Common myeloid progenitor, CD34-positive (primary cell): ENCODE results near the gene TUBGCP2.

Experiments used
- CTCF ChIA-PET: fragments of 350-600 bp; sonication (Branson Sonifier 250); formaldehyde crosslinking; loops from one replicate; lab custom pipeline; 2021; ENCODE audit warnings: antibody characterized with exemption; lab: Charles Lee
- POLR2A ChIA-PET: fragments of 350-600 bp; sonication (Branson Sonifier 250); formaldehyde crosslinking; loops from one replicate; lab custom pipeline; 2021; ENCODE audit warnings: antibody characterized with exemption; lab: Charles Lee
- DNase-seq, 3 donors: peaks; one replicate each; pipeline versions ENCODE4 v3.0.0 to v3.0.0-alpha.2; 2013
- H3K27ac ChIP-seq, 2 experiments: 1 replicate in 1 of 2; 2 replicates in 1 of 2; pipeline ENCODE4 v1.7.0; 2013; ENCODE audit warnings: inconsistent platforms in 2 of 2, low read length in 2 of 2, mild to moderate bottlenecking in 2 of 2, low read depth in 1 of 2, moderate library complexity in 1 of 2; ENCODE audit not compliant: severe bottlenecking in 2 of 2, insufficient read depth in 1 of 2, poor library complexity in 1 of 2
- H3K27me3 ChIP-seq, 5 experiments: replicated peaks in 2 of 5; 1 replicate in 3 of 5; 2 replicates in 2 of 5; pipeline versions ENCODE4 v1.6.1 to v1.7.0; 2013; ENCODE audit warnings: low read length in 4 of 5, mild to moderate bottlenecking in 2 of 5, moderate library complexity in 2 of 5, inconsistent platforms in 1 of 5; ENCODE audit not compliant: insufficient read depth in 5 of 5, control insufficient read depth in 4 of 5
- H3K36me3 ChIP-seq, 4 experiments: 1 replicate in 2 of 4; 2 replicates in 2 of 4; pipeline versions ENCODE4 v1.6.1 to v1.7.0; 2013; ENCODE audit warnings: low read length in 3 of 4, control low read depth in 1 of 4, mild to moderate bottlenecking in 1 of 4; ENCODE audit not compliant: control insufficient read depth in 4 of 4, insufficient read depth in 4 of 4
- H3K4me1 ChIP-seq, 4 experiments: 1 replicate in 3 of 4; 2 replicates in 1 of 4; pipeline versions ENCODE4 v1.6.1 to v1.7.1; 2013; ENCODE audit warnings: low read length in 3 of 4, mild to moderate bottlenecking in 3 of 4, control low read depth in 1 of 4, inconsistent platforms in 1 of 4, moderate library complexity in 1 of 4; ENCODE audit not compliant: control insufficient read depth in 4 of 4, insufficient read depth in 4 of 4; ENCODE audit errors: control extremely low read depth in 1 of 4
- H3K4me3 ChIP-seq, 7 experiments: 1 replicate in 4 of 7; 2 replicates in 3 of 7; pipeline versions ENCODE4 v1.5.1 to v1.7.0; 2013; ENCODE audit warnings: mild to moderate bottlenecking in 7 of 7, low read length in 6 of 7, moderate library complexity in 6 of 7, inconsistent platforms in 2 of 7, low read depth in 2 of 7, control low read depth in 1 of 7; ENCODE audit not compliant: insufficient read depth in 4 of 7, control insufficient read depth in 1 of 7; ENCODE audit errors: extremely low read depth in 1 of 7
- H3K9me3 ChIP-seq, 5 experiments: 1 replicate in 4 of 5; 2 replicates in 1 of 5; pipeline versions ENCODE4 v1.6.1 to v1.7.1; 2013; ENCODE audit warnings: low read length in 4 of 5, mild to moderate bottlenecking in 2 of 5, inconsistent platforms in 1 of 5, low read depth in 1 of 5, moderate library complexity in 1 of 5; ENCODE audit not compliant: control insufficient read depth in 4 of 5, insufficient read depth in 2 of 5; ENCODE audit errors: control extremely low read depth in 1 of 5
- WGBS: methylation state at CpG from one replicate; pipeline ENCODE4 v1.1.5; 2013; ENCODE audit not compliant: insufficient coverage; 5-methylcytosine and 5-hydroxymethylcytosine counted together

Gene TUBGCP2

GRCh38 chr10:133273534-133274143 lies 35.0 kb downstream of the TUBGCP2 start:
- WGBS: 96% methylated on average over 25 of the region's 28 CpGs
- CTCF ChIA-PET: no interaction called here
- Histone ChIP-seq H3K4me1 (peaks cover 6 to 49% (median 45%) of the 10 kb centered on the region in 4 experiments), H3K27me3 (no peaks in the 10 kb centered on the region), H3K27ac (no peak overlapping the region), H3K36me3 (peaks cover 0 to 52% (median 26%) of the 10 kb centered on the region in 4 experiments), H3K9me3 (no peaks in the 10 kb centered on the region), H3K4me3 (no peak overlapping the region)
- POLR2A ChIA-PET: interaction anchor here (5.8 kb wide), 1 partner anchor 10 kb away, joined by 63 read pairs; no protein-coding TSS in a partner anchor
- DNase-seq: no peak

GRCh38 chr10:133272964-133273420 lies 35.7 kb downstream of the TUBGCP2 start:
- Histone ChIP-seq H3K27me3 (no peaks in the 10 kb centered on the region), H3K36me3 (peaks cover 0 to 59% (median 28%) of the 10 kb centered on the region in 4 experiments), H3K9me3 (no peaks in the 10 kb centered on the region), H3K4me3 (no peak overlapping the region), H3K4me1 (peaks cover 3 to 42% (median 39%) of the 10 kb centered on the region in 4 experiments), H3K27ac (no peak overlapping the region)
- WGBS: 98% methylated on average over 13 of the region's 25 CpGs
- no peak for DNase-seq
- POLR2A ChIA-PET: interaction anchor here (5.8 kb wide), 1 partner anchor 9 kb away, joined by 63 read pairs; no protein-coding TSS in a partner anchor
- CTCF ChIA-PET: no interaction called here

- peaks cover 0 to 63% (median 30%) of the 10 kb centered on the region in 4 experiments for H3K36me3 ChIP-seq
These were observed 36.2 kb downstream of the TUBGCP2 start for GRCh38 chr10:133272301-133272963.

GRCh38 chr10:133271521-133272300 lies 37.0 kb downstream of the TUBGCP2 start:
- H3K4me3 ChIP-seq: no peak overlapping the region
- H3K27me3 ChIP-seq: no peaks in the 10 kb centered on the region
- WGBS: 90% methylated on average over 32 of the region's 35 CpGs
- H3K4me1 ChIP-seq: peaks cover 0 to 30% (median 26%) of the 10 kb centered on the region in 4 experiments
- H3K27ac ChIP-seq: no peak overlapping the region
- ChIA-PET POLR2A (interaction anchor here (5.8 kb wide), 1 partner anchor 8 kb away, joined by 63 read pairs; no protein-coding TSS in a partner anchor), CTCF (no interaction called here)
- H3K9me3 ChIP-seq: no peaks in the 10 kb centered on the region
- H3K36me3 ChIP-seq: peaks cover 0 to 69% (median 33%) of the 10 kb centered on the region in 4 experiments
- DNase-seq: no peak

More at GRCh38 chr10:133272301-133272963, 36.2 kb downstream of the TUBGCP2 start:
- Histone ChIP-seq H3K27me3 (no peaks in the 10 kb centered on the region), H3K4me3 (no peak overlapping the region), H3K27ac (no peak overlapping the region), H3K4me1 (peaks cover 0 to 37% (median 33%) of the 10 kb centered on the region in 4 experiments), H3K9me3 (no peaks in the 10 kb centered on the region)
- ChIA-PET CTCF (no interaction called here), POLR2A (interaction anchor here (5.8 kb wide), 1 partner anchor 9 kb away, joined by 63 read pairs; no protein-coding TSS in a partner anchor)
- no peak for DNase-seq
- 94% methylated on average over 20 of the region's 29 CpGs for WGBS

- POLR2A ChIA-PET: no interaction called here
- peaks cover 0 to 22% (median 17%) of the 10 kb centered on the region in 4 experiments for H3K4me1 ChIP-seq
- CTCF ChIA-PET: interaction anchor here (1.0 to 1.3 kb wide), 2 partner anchors 9 kb away, joined by 4 read pairs; no protein-coding TSS in a partner anchor
- no peak for DNase-seq
- H3K9me3 ChIP-seq: no peaks in the 10 kb centered on the region
- H3K27me3 ChIP-seq: no peaks in the 10 kb centered on the region
- peaks cover 0 to 78% (median 35%) of the 10 kb centered on the region in 4 experiments for H3K36me3 ChIP-seq
- H3K27ac ChIP-seq: no peak overlapping the region
- 97% methylated on average over 19 of the region's 19 CpGs for WGBS
- H3K4me3 ChIP-seq: no peak overlapping the region
These were observed 37.8 kb downstream of the TUBGCP2 start for GRCh38 chr10:133270773-133271297.

- CTCF ChIA-PET: interaction anchor here (1.0 to 1.3 kb wide), 2 partner anchors 8 to 9 kb away, joined by 4 read pairs; no protein-coding TSS in a partner anchor
- 93% methylated on average over 19 of the region's 20 CpGs for WGBS
- no peak for DNase-seq
- POLR2A ChIA-PET: no interaction called here
- Histone ChIP-seq H3K27ac (no peak overlapping the region), H3K4me1 (peaks cover 0 to 16% (median 11%) of the 10 kb centered on the region in 4 experiments), H3K9me3 (no peaks in the 10 kb centered on the region), H3K27me3 (no peaks in the 10 kb centered on the region), H3K36me3 (peaks cover 0 to 78% (median 35%) of the 10 kb centered on the region in 4 experiments), H3K4me3 (no peak overlapping the region)
These were observed 38.5 kb downstream of the TUBGCP2 start for GRCh38 chr10:133270204-133270603.
